ENCODE results near the gene CD2BP2.
"Not testable (repeated sequence)": the region's sequence is repeated elsewhere in the genome, so short reads cannot be mapped to it uniquely, and the experiment has no call there.

DNA sequence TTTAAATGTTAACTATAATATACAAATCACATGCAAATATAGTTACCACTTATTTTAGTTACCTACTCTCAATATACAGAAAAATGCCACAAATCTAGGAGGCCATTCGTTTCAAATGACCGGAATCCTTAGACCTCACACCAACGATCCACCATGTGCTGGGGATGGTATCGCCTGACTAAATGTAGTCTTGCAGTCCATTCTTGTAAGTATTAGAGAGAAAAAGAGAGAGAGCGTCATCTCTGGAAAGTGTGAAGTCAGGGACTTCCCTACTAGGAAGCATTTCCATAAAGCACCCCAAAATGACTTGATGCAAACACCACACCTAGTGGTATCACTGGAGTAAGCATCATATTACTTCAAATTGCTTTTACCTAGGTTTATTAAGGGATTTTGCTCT, 45.9 kb downstream of the CD2BP2 start:
- TF ChIP-seq POLR2A (IDR thresholded peaks at IDR 0.05), result not testable (repeated sequence)
- TF ChIP-seq, protein P1, sequence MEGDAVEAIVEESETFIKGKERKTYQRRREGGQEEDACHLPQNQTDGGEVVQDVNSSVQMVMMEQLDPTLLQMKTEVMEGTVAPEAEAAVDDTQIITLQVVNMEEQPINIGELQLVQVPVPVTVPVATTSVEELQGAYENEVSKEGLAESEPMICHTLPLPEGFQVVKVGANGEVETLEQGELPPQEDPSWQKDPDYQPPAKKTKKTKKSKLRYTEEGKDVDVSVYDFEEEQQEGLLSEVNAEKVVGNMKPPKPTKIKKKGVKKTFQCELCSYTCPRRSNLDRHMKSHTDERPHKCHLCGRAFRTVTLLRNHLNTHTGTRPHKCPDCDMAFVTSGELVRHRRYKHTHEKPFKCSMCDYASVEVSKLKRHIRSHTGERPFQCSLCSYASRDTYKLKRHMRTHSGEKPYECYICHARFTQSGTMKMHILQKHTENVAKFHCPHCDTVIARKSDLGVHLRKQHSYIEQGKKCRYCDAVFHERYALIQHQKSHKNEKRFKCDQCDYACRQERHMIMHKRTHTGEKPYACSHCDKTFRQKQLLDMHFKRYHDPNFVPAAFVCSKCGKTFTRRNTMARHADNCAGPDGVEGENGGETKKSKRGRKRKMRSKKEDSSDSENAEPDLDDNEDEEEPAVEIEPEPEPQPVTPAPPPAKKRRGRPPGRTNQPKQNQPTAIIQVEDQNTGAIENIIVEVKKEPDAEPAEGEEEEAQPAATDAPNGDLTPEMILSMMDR (IDR thresholded peaks at IDR 0.05), result not testable (repeated sequence)

Measured in testis (tissue), 2 donors.